OCI-LY1 (cell line): ENCODE results near the gene GALNT7.

ENCODE experiments used
- EZH2 ChIP-seq: fragments of 200-600 bp; sonication (generic), shearing (Covaris generic); IDR thresholded peaks from 2 replicates; pipeline ENCODE4 v1.8.0; 2017; ENCODE audit warnings: borderline replicate concordance, mixed run types, mild to moderate bottlenecking, antibody characterized with exemption, low read length, moderate library complexity, mixed read lengths
- TF ChIP-seq, protein P1 (sequence below): fragments of 200-600 bp; sonication (generic), shearing (Covaris generic); IDR thresholded peaks from 2 replicates; pipeline ENCODE4 v1.5.1; 2017; ENCODE audit warnings: mild to moderate bottlenecking, antibody characterized with exemption, low read length, moderate library complexity, mixed read lengths

DNA sequence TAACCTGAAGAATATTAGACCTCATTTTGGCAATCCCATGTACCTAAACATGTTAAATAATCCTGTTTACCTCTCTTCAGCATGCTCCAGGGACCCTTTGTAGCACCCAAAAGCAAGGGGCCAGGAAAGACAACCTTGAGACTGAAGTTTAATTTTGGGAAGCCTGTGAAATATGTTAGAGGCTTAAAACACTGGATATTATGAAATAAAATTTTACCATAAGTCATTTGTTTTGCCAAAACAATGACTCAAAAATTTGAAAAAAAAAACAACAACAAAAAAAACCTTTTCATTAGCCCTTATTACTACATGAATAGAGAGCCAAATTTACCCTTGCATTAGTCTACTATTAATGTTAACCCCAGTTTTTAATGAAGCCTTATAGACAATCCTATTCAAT, 115.9 kb downstream of the GALNT7 start:
- TF ChIP-seq, protein P1, sequence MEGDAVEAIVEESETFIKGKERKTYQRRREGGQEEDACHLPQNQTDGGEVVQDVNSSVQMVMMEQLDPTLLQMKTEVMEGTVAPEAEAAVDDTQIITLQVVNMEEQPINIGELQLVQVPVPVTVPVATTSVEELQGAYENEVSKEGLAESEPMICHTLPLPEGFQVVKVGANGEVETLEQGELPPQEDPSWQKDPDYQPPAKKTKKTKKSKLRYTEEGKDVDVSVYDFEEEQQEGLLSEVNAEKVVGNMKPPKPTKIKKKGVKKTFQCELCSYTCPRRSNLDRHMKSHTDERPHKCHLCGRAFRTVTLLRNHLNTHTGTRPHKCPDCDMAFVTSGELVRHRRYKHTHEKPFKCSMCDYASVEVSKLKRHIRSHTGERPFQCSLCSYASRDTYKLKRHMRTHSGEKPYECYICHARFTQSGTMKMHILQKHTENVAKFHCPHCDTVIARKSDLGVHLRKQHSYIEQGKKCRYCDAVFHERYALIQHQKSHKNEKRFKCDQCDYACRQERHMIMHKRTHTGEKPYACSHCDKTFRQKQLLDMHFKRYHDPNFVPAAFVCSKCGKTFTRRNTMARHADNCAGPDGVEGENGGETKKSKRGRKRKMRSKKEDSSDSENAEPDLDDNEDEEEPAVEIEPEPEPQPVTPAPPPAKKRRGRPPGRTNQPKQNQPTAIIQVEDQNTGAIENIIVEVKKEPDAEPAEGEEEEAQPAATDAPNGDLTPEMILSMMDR: no peak
- no peak for TF ChIP-seq EZH2
